K562 (cell line): Measurements from ENCODE around the gene MPHOSPH9. TPM values are rescaled to one million over a fixed set of nuclear protein-coding genes. Genes with fewer than 3 reads are reported as not detected.
A peak's percentile ranks its signal among the peaks of the same experiment; 100 is the strongest.

Source experiments
- ATAC-seq: fragments of 200-7000 bp; cut with Tn5 transposase; 3 replicates; pipeline ENCODE4 v1.9.1; 2020; ENCODE audit warnings: moderate library complexity
- BruUV-seq: library from RNA; stranded (reverse); fragments of 400-500 nt; replicated peaks from 2 replicates; lab custom pipeline; 2021; lab: Mats Ljungman, UMichigan
- CTCF ChIA-PET: fragments of 300-600 bp; formaldehyde crosslinking; extraction: SDS; loops from one replicate; lab custom pipeline; 2021; ENCODE audit warnings: low intra/inter-chr PET ratio; lab: Yijun Ruan, JAX
- POLR2A ChIA-PET: fragments of 300-600, 350-650 bp; sonication (Branson Sonifier 250); formaldehyde crosslinking; extraction: SDS; loops from one replicate; lab custom pipeline; 2021; ENCODE audit warnings: antibody characterized with exemption, inconsistent platforms; lab: Yijun Ruan, JAX
- DNase-seq, 4 experiments: peaks; one replicate each; pipeline versions ENCODE4 v3.0.0 to v3.0.0-alpha.2; 2011 to 2018; ENCODE audit warnings: low spot score in 3 of 4, mixed read lengths in 3 of 4; ENCODE audit errors: extremely low read depth in 1 of 4
- FAIRE-seq: peaks from 2 replicates; lab custom pipeline; 2011; peaks lifted over from hg19 to GRCh38; lab: Jason Lieb, UNC
- H2AFZ ChIP-seq: 2 replicates; pipeline ENCODE4 v1.6.0; 2011; ENCODE audit warnings: low read depth, low read length, control low read depth, inconsistent platforms
- H3K27ac ChIP-seq: fragments of 200-600 bp; 3 replicates; pipeline ENCODE4 v1.8.0; 2011; ENCODE audit warnings: low read depth, mild to moderate bottlenecking, control low read depth, inconsistent platforms, low read length, moderate library complexity, mixed read lengths; ENCODE audit errors: extremely low read depth
- H3K27me3 ChIP-seq, 2 experiments: fragments of 300-600 bp in 1 of 2; 2 replicates in 1 of 2; 3 replicates in 1 of 2; pipeline versions ENCODE4 v1.6.0 to v1.8.0; 2011; ENCODE audit warnings: inconsistent platforms in 2 of 2, low read length in 2 of 2, mild to moderate bottlenecking in 1 of 2, mixed read lengths in 1 of 2, moderate library complexity in 1 of 2; ENCODE audit not compliant: control insufficient read depth in 2 of 2, insufficient read depth in 2 of 2
- H3K36me3 ChIP-seq: fragments of 300-600 bp; 3 replicates; pipeline ENCODE4 v1.8.0; 2011; ENCODE audit warnings: mild to moderate bottlenecking, low read length, inconsistent platforms; ENCODE audit not compliant: control insufficient read depth, insufficient read depth
- H3K4me1 ChIP-seq, 2 experiments: fragments of 200-600 bp in 1 of 2; replicated peaks in 1 of 2; 2 replicates in 1 of 2; 3 replicates in 1 of 2; pipeline versions ENCODE4 v1.5.1 to v1.8.0; 2011; ENCODE audit warnings: inconsistent platforms in 2 of 2, low read length in 2 of 2, mild to moderate bottlenecking in 1 of 2, mixed read lengths in 1 of 2, moderate library complexity in 1 of 2; ENCODE audit not compliant: control insufficient read depth in 2 of 2, insufficient read depth in 2 of 2
- H3K4me2 ChIP-seq: 2 replicates; pipeline ENCODE4 v1.6.1; 2011; ENCODE audit warnings: low read length, control low read depth, inconsistent platforms, mixed read lengths; ENCODE audit not compliant: insufficient read depth
- H3K4me3 ChIP-seq: fragments of 200-600 bp; sonication (generic), shearing (Covaris generic); 2 replicates; pipeline ENCODE4 v1.5.1; 2016; ENCODE audit warnings: control low read depth, inconsistent platforms
- H3K79me2 ChIP-seq: fragments of 200-600 bp; 3 replicates; pipeline ENCODE4 v1.8.0; 2011; ENCODE audit warnings: low read length, inconsistent platforms; ENCODE audit not compliant: control insufficient read depth, insufficient read depth
- H3K9ac ChIP-seq, 2 experiments: 2 replicates each; pipeline versions ENCODE4 v1.6.0 to v1.6.1; 2011; ENCODE audit warnings: low read depth in 2 of 2, low read length in 2 of 2, control low read depth in 1 of 2, inconsistent platforms in 1 of 2, mild to moderate bottlenecking in 1 of 2, mixed read lengths in 1 of 2; ENCODE audit not compliant: insufficient read depth in 1 of 2
- H3K9me1 ChIP-seq: one replicate; pipeline ENCODE4 v1.6.0; 2011; ENCODE audit warnings: inconsistent platforms, mild to moderate bottlenecking, low read length, moderate library complexity; ENCODE audit not compliant: control insufficient read depth, insufficient read depth
- H3K9me3 ChIP-seq: replicated peaks from 2 replicates; pipeline ENCODE4 v1.5.1; 2011; ENCODE audit warnings: low read depth, low read length, inconsistent platforms; ENCODE audit not compliant: control insufficient read depth, insufficient read depth
- H4K20me1 ChIP-seq: replicated peaks from 2 replicates; pipeline ENCODE4 v1.6.1; 2011; ENCODE audit warnings: low read length, inconsistent platforms, mixed read lengths; ENCODE audit not compliant: control insufficient read depth, insufficient read depth
- CBFA2T3 ChIP-seq: fragments of 450-650 bp; IDR thresholded peaks from 2 replicates; pipeline ENCODE4 v1.6.1; 2017
- KDM1A ChIP-seq, 2 experiments: fragments of 450-650 bp; IDR thresholded peaks; 2 replicates each; pipeline ENCODE4 v1.6.1; 2016; ENCODE audit warnings: mild to moderate bottlenecking in 2 of 2
- NR2C1 ChIP-seq, 2 experiments: fragments of 450-650 bp; IDR thresholded peaks; 2 replicates each; pipeline ENCODE4 v1.6.1; 2017; ENCODE audit warnings: mild to moderate bottlenecking in 2 of 2, antibody characterized with exemption in 1 of 2, inconsistent platforms in 1 of 2, missing compliant biosample characterization in 1 of 2, missing genetic modification characterization in 1 of 2
- TRIM28 ChIP-seq: fragments of 450-650 bp; IDR thresholded peaks from 2 replicates; pipeline ENCODE4 v1.6.1; 2017
- WGBS: fragments of 100-300 bp; shearing (Covaris generic); methylation state at CpG from one replicate; pipeline ENCODE4 v1.1.6; 2016; ENCODE audit warnings: low coverage, mixed read lengths; ENCODE audit not compliant: insufficient coverage; ENCODE audit errors: missing lambda C conversion rate; 5-methylcytosine and 5-hydroxymethylcytosine counted together
- in situ Hi-C: fragments of 300-500 bp; cut with MboI; formaldehyde crosslinking; loops from 4 replicates; pipeline ENCODE4 v1.15.0; 2018; ENCODE audit warnings: inconsistent platforms, mixed read lengths
- intact Hi-C: fragments of 100-400 bp; cut with micrococcal nuclease; formaldehyde crosslinking; loops from 2 replicates; pipeline ENCODE4 v1.14.2; 2022
- polyA plus RNA-seq, 8 experiments: library from polyadenylated mRNA; depleted of rRNA in 4 of 8; stranded (reverse) in 5 of 8; unstranded in 3 of 8; fragments of >200 nt; fragmentation: Nextera tagmentation in 2 of 8; fragmentation: Illumina TruSeq in 1 of 8; extraction: Ambion mirVana in 2 of 8; extraction: Trizol in 1 of 8; gene quantifications; 2 replicates each; pipeline versions ENCODE4 v1.2.1 to v1.2.3, GENCODE V29; 2011 to 2014; ENCODE audit warnings: inconsistent platforms in 1 of 8, missing spikeins in 1 of 8
- total RNA-seq, 7 experiments: library from RNA; depleted of rRNA in 6 of 7; stranded (reverse); fragments of >200 nt in 6 of 7; fragmentation: Illumina TruSeq in 2 of 7; extraction: Trizol in 2 of 7; gene quantifications; 2 replicates each; pipeline versions ENCODE4 v1.2.1 to v1.2.3, GENCODE V29; 2011 to 2021; ENCODE audit warnings: low replicate concordance in 1 of 7

MPHOSPH9 gene
- total and polyA plus RNA-seq, 9 of the 15 experiments (the other 6 are each of a cell fraction or from before 2014, with no cell fraction given), result 14.2 to 103 (median 54.5) TPM

- Histone ChIP-seq H3K4me3 (no peak overlapping the region), H3K79me2 (peaks cover 26% of the 10 kb centered on the region; the same call in 2 of the 3 replicates), H2AFZ (no peak overlapping the region), H3K4me2 (no peak overlapping the region), H3K4me1 (peaks cover 24 to 53% of the 10 kb centered on the region in 2 experiments), H3K9me1 (peaks cover 5% of the 10 kb centered on the region), H3K9me3 (no peaks in the 10 kb centered on the region), H3K9ac (no peak overlapping the region)
- no TSS peak for BruUV-seq
- POLR2A ChIA-PET, result interaction anchor here (0.6 kb wide), 2 partner anchors 33 to 170 kb away, joined by 3 read pairs; partner anchors contain the start of gene OGFOD2
- DNase-seq, result peak in 1 of 4 experiments; percentile 41
- FAIRE-seq, result no peak
- no peak for ATAC-seq
- no peak for TF ChIP-seq NR2C1 (IDR thresholded peaks at IDR 0.05)
- peak; percentile 21; the same call in 1 of the 2 replicates for TF ChIP-seq NR2C1 (tag; IDR thresholded peaks at IDR 0.05)
- 0 out of 4 replicates have a peak, but pooled peaks have one; percentile 7 to 8 for TF ChIP-seq KDM1A (IDR thresholded peaks at IDR 0.05)
- TF ChIP-seq TRIM28, result no peak
- peak; percentile 39 for TF ChIP-seq CBFA2T3
- TF ChIP-seq, all 486 proteins: peak for 3
- Histone ChIP-seq H3K27ac (no peak overlapping the region), H3K27me3 (no peaks in the 10 kb centered on the region), H4K20me1 (peaks cover 13% of the 10 kb centered on the region), H3K36me3 (0 out of 3 replicates have a peak, but pooled peaks cover 5% of the 10 kb centered on the region)
- intact Hi-C loops (loop anchor here (5.0 to 10.0 kb wide), 3 partner anchors 87 to 160 kb away; partner anchors contain the start of genes ARL6IP4, MPHOSPH9 and MTRFR), in situ Hi-C loops (no loop called here)
- WGBS, result 0% methylated on average over 2 of the region's 2 CpGs
- CTCF ChIA-PET, result no interaction called here
These were observed 87.7 kb downstream of the MPHOSPH9 start for GRCh38 chr12:123145211-123145610.
